Panc1 (cell line): ENCODE measurements around the gene TLL2. TPM values are rescaled to one million over a fixed set of nuclear protein-coding genes. Genes with fewer than 3 reads are reported as not detected.

ENCODE experiments used
- ATAC-seq: fragments of 200-7000 bp; cut with Tn5 transposase; 2 replicates; pipeline ENCODE4 v1.9.1; 2020; ENCODE audit warnings: mild to moderate bottlenecking, moderate library complexity
- BruUV-seq: library from RNA; stranded (reverse); fragments of 400-500 nt; replicated peaks from 2 replicates; lab custom pipeline; 2021; lab: Mats Ljungman, UMichigan
- CTCF ChIA-PET: fragments of 300-600 bp; sonication (Branson Sonifier 250); formaldehyde crosslinking; loops from one replicate; lab custom pipeline; 2022; ENCODE audit warnings: antibody characterized with exemption; lab: Charles Lee
- POLR2A ChIA-PET: fragments of 300-600 bp; sonication (Branson Sonifier 250); formaldehyde crosslinking; loops from one replicate; lab custom pipeline; 2022; ENCODE audit warnings: antibody characterized with exemption; lab: Charles Lee
- DNase-seq: peaks from one replicate; pipeline ENCODE4 v3.0.0-alpha.2; 2010; ENCODE audit warnings: low read depth, low spot score
- H3K27ac ChIP-seq: 2 replicates; pipeline ENCODE4 v1.5.1; 2011; ENCODE audit warnings: mild to moderate bottlenecking, low read length, inconsistent platforms
- H3K27me3 ChIP-seq: fragments of 200-500 bp; sonication (Bioruptor generic); 2 replicates; pipeline ENCODE4 v1.6.0; 2014; ENCODE audit warnings: low read length, inconsistent platforms; ENCODE audit not compliant: control insufficient read depth, insufficient read depth
- H3K36me3 ChIP-seq: fragments of 200-500 bp; sonication (Bioruptor generic); 2 replicates; pipeline ENCODE4 v1.5.1; 2014; ENCODE audit warnings: inconsistent platforms, mild to moderate bottlenecking, low read length, moderate library complexity; ENCODE audit not compliant: control insufficient read depth, insufficient read depth
- H3K4me1 ChIP-seq: 2 replicates; pipeline ENCODE4 v1.5.1; 2011; ENCODE audit warnings: inconsistent platforms, mild to moderate bottlenecking, low read length, moderate library complexity; ENCODE audit not compliant: control insufficient read depth, insufficient read depth
- H3K4me3 ChIP-seq, 2 experiments: 2 replicates each; pipeline ENCODE4 v1.5.1; 2011 to 2012; ENCODE audit warnings: low read depth in 2 of 2, low read length in 2 of 2, mild to moderate bottlenecking in 2 of 2, inconsistent platforms in 1 of 2, moderate library complexity in 1 of 2
- H3K9me3 ChIP-seq: fragments of 200-500 bp; sonication (Bioruptor generic); 2 replicates; pipeline ENCODE4 v1.5.1; 2014; ENCODE audit warnings: low read depth, mild to moderate bottlenecking, inconsistent platforms, low read length, moderate library complexity; ENCODE audit not compliant: control insufficient read depth, insufficient read depth
- POLR2AphosphoS5 ChIP-seq: IDR thresholded peaks from 2 replicates; pipeline ENCODE4 v1.6.1; 2012; ENCODE audit warnings: mild to moderate bottlenecking, low read depth, low read length, moderate library complexity
- SIN3A ChIP-seq: IDR thresholded peaks from 2 replicates; pipeline ENCODE4 v1.6.1; 2012; ENCODE audit warnings: low read depth, mild to moderate bottlenecking, low read length, moderate library complexity, borderline replicate concordance; ENCODE audit not compliant: insufficient read depth
- TCF7L2 ChIP-seq: IDR thresholded peaks from 2 replicates; pipeline ENCODE4 v1.6.1; 2011; ENCODE audit warnings: mild to moderate bottlenecking, low read depth, low read length, inconsistent platforms
- in situ Hi-C: cut with HindIII; loops from 2 replicates; pipeline ENCODE4 v1.10.0; 2016; ENCODE audit warnings: low sequenced_read_pairs, low pct_unique_long_range_greater_than_20kb
- intact Hi-C: fragments of 100-400 bp; cut with micrococcal nuclease; formaldehyde crosslinking; loops from one replicate; pipeline ENCODE4 v1.10.0; 2022; ENCODE audit not compliant: unreplicated experiment
- total RNA-seq: library from RNA; stranded (reverse); gene quantifications from one replicate; pipeline ENCODE4 v1.2.1, GENCODE V29; 2021; ENCODE audit not compliant: unreplicated experiment
- TF ChIP-seq, protein P1 (sequence below), 2 experiments: IDR thresholded peaks; 2 replicates each; pipeline ENCODE4 v1.6.1; 2011 to 2012; ENCODE audit warnings: low read depth in 2 of 2, control low read depth in 1 of 2, low read length in 1 of 2, mild to moderate bottlenecking in 1 of 2, moderate library complexity in 1 of 2; ENCODE audit not compliant: insufficient read depth in 1 of 2
- TF ChIP-seq, protein P2 (sequence below): fragments of 450-650 bp; IDR thresholded peaks from 2 replicates; pipeline ENCODE4 v1.5.1; 2017; ENCODE audit warnings: mild to moderate bottlenecking

TLL2 gene
- total RNA-seq, 1 experiment from 2014 or later: 0.64 TPM

DNA sequence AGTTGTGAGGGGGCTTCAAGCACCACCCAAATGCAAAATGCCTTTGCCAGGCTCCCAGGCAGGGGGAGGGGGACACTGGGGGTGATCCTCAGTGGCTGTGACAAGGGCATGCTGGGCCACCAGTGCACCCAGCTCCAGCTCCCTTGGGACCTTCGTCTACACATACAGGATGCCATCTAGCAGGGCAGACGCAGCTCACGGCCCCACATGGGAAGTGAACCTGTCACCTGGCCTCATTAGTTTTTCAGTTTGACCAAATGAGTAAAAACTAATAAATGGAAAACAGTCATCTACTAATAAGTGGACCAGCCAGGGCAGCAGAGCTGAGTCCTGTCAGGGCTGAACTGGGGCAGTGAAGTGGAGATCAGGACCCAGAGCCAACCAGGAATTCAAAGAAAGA, 50.2 kb downstream of the TLL2 start:
- in situ Hi-C loops (no loop called here), intact Hi-C loops (no loop called here)
- no peaks in the 10 kb centered on the region for H3K9me3 ChIP-seq
- TF ChIP-seq POLR2AphosphoS5 (no peak), TCF7L2 (no peak), SIN3A (no peak)
- TF ChIP-seq, protein P1, sequence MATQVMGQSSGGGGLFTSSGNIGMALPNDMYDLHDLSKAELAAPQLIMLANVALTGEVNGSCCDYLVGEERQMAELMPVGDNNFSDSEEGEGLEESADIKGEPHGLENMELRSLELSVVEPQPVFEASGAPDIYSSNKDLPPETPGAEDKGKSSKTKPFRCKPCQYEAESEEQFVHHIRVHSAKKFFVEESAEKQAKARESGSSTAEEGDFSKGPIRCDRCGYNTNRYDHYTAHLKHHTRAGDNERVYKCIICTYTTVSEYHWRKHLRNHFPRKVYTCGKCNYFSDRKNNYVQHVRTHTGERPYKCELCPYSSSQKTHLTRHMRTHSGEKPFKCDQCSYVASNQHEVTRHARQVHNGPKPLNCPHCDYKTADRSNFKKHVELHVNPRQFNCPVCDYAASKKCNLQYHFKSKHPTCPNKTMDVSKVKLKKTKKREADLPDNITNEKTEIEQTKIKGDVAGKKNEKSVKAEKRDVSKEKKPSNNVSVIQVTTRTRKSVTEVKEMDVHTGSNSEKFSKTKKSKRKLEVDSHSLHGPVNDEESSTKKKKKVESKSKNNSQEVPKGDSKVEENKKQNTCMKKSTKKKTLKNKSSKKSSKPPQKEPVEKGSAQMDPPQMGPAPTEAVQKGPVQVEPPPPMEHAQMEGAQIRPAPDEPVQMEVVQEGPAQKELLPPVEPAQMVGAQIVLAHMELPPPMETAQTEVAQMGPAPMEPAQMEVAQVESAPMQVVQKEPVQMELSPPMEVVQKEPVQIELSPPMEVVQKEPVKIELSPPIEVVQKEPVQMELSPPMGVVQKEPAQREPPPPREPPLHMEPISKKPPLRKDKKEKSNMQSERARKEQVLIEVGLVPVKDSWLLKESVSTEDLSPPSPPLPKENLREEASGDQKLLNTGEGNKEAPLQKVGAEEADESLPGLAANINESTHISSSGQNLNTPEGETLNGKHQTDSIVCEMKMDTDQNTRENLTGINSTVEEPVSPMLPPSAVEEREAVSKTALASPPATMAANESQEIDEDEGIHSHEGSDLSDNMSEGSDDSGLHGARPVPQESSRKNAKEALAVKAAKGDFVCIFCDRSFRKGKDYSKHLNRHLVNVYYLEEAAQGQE (IDR thresholded peaks at IDR 0.05; ENCODE audit: insufficient read depth in 1 of 2, low read depth in 2 of 2, low read length in 1 of 2): no peak
- TF ChIP-seq, protein P2, sequence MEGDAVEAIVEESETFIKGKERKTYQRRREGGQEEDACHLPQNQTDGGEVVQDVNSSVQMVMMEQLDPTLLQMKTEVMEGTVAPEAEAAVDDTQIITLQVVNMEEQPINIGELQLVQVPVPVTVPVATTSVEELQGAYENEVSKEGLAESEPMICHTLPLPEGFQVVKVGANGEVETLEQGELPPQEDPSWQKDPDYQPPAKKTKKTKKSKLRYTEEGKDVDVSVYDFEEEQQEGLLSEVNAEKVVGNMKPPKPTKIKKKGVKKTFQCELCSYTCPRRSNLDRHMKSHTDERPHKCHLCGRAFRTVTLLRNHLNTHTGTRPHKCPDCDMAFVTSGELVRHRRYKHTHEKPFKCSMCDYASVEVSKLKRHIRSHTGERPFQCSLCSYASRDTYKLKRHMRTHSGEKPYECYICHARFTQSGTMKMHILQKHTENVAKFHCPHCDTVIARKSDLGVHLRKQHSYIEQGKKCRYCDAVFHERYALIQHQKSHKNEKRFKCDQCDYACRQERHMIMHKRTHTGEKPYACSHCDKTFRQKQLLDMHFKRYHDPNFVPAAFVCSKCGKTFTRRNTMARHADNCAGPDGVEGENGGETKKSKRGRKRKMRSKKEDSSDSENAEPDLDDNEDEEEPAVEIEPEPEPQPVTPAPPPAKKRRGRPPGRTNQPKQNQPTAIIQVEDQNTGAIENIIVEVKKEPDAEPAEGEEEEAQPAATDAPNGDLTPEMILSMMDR: no peak
- H3K27me3 ChIP-seq: peaks cover 10% of the 10 kb centered on the region
- DNase-seq (no peak), ATAC-seq (0 out of 2 replicates have a peak, but pooled peaks have one; percentile 28)
- no TSS peak for BruUV-seq
- POLR2A ChIA-PET: interaction anchor here (0.6 kb wide), 1 partner anchor 471 kb away, joined by 9 read pairs; no protein-coding TSS in a partner anchor
- no peak overlapping the region for H3K4me3 ChIP-seq
- CTCF ChIA-PET: no interaction called here
- no peaks in the 10 kb centered on the region for H3K4me1 ChIP-seq
- H3K36me3 ChIP-seq: no peaks in the 10 kb centered on the region
- H3K27ac ChIP-seq: no peak overlapping the region

DNA sequence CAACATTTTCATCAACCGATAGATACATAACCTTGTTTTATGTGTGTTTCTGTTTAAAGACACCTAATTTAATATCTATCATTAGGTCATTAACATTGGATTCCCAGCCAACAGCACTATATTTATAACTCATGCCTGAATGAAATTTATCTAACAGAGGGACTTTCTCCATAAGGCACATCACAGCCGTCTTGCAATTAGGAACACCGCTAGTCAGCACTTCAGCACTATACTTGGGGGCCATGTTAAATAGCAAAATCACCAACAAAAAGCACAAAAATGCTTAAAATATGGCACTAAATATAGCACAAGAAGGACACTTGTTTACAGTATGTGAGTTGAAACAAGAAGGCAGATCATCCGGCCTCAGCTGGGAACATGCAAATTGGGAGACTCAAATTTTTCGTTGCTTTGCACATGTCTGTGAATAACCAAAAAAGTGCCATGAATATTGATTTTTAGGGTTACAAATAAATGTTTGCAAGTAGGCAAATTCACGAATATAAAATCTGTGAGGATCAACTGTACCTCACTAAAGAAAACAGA, 51.0 kb downstream of the TLL2 start:
- TF ChIP-seq, protein P2: no peak
- TF ChIP-seq SIN3A (no peak), POLR2AphosphoS5 (no peak), TCF7L2 (no peak)
- TF ChIP-seq, protein P1 (IDR thresholded peaks at IDR 0.05; ENCODE audit: insufficient read depth in 1 of 2, low read depth in 2 of 2, low read length in 1 of 2): no peak
- DNase-seq (no peak), ATAC-seq (no peak)
- POLR2A ChIA-PET: no interaction called here
- peaks cover 8% of the 10 kb centered on the region for H3K27me3 ChIP-seq
- no peak overlapping the region for H3K4me3 ChIP-seq
- no peaks in the 10 kb centered on the region for H3K36me3 ChIP-seq
- H3K9me3 ChIP-seq: no peaks in the 10 kb centered on the region
- CTCF ChIA-PET: no interaction called here
- no peaks in the 10 kb centered on the region for H3K4me1 ChIP-seq
- no peak overlapping the region for H3K27ac ChIP-seq
- in situ Hi-C loops (no loop called here), intact Hi-C loops (no loop called here)
- BruUV-seq: no TSS peak
